Upper lobe of left lung (tissue), 4 donors: ENCODE data around the gene GVQW3.

Source experiments
- CTCF ChIP-seq, 6 experiments: fragments of 450-650 bp in 4 of 6; fragments of 200-600 bp in 2 of 6; sonication (generic) in 2 of 6; IDR thresholded peaks; one replicate each; pipeline ENCODE4 v1.5.1; 2016 to 2019; ENCODE audit warnings: antibody characterized with exemption in 6 of 6
- POLR2A ChIP-seq, 4 donors: fragments of 450-650 bp; IDR thresholded peaks; one replicate each; pipeline ENCODE4 v1.5.1; 2016 to 2017; ENCODE audit warnings: antibody characterized with exemption in 4 of 4, mild to moderate bottlenecking in 2 of 4
- POLR2AphosphoS5 ChIP-seq, 2 donors: sonication (generic); formaldehyde crosslinking; IDR thresholded peaks; one replicate each; pipeline ENCODE4 v1.5.1; 2017; ENCODE audit warnings: antibody characterized with exemption in 2 of 2

- no peak for TF ChIP-seq CTCF (IDR thresholded peaks at IDR 0.05)
- TF ChIP-seq POLR2A (IDR thresholded peaks at IDR 0.05), result no peak
- no peak for TF ChIP-seq POLR2AphosphoS5 (IDR thresholded peaks at IDR 0.05)
Measured at GRCh38 chr11:76361776-76362175, 19.3 kb upstream of the GVQW3 start.
